Body of pancreas (tissue), 4 donors: ENCODE results near the gene CRYM.

Experiments used
- CTCF ChIP-seq, 7 experiments: fragments of 450-650 bp in 4 of 7; fragments of 200-600 bp in 3 of 7; sonication (generic) in 3 of 7; IDR thresholded peaks; one replicate each; pipeline ENCODE4 v1.5.1; 2016 to 2019; ENCODE audit warnings: antibody characterized with exemption in 7 of 7
- POLR2A ChIP-seq, 3 donors: fragments of 450-650 bp; IDR thresholded peaks; one replicate each; pipeline ENCODE4 v1.6.1; 2016; ENCODE audit warnings: antibody characterized with exemption in 3 of 3, mild to moderate bottlenecking in 2 of 3

GRCh38 chr16:21228361-21228872, 49.7 kb downstream of the CRYM start:
- TF ChIP-seq CTCF (IDR thresholded peaks at IDR 0.05) (no peak), POLR2A (IDR thresholded peaks at IDR 0.05) (no peak)
